ENCODE data around the gene PCLAF.

PCLAF gene

DNA sequence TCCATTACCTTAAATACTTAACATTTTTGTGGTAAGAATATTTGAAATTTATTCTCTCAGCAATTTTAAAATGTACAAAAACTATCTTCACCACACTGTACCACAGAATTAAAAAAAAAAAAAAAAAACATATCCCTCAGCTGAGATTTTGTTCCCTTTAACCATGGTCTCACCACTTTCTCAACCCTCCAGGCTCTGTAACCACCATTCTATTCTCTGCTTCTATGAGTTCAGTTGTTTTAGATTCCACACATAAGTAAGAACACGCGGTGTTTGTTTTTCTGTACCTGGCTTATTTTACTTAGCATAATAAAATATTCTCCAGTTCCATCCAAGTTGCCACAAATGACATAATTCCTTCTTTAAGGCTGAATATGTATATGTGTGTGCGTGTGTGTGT lies 66.8 kb downstream of the PCLAF start:
- DNase-seq, result no peak
